Skin epidermis (tissue), 12 donors: ENCODE data around the gene HS6ST3.

ENCODE experiments used
- H3K27ac ChIP-seq, 21 experiments: fragments of 200-600 bp; sonication (generic) in 11 of 21; one replicate each; pipeline ENCODE4 v1.5.0; 2020; ENCODE audit warnings: mild to moderate bottlenecking in 3 of 21, inconsistent platforms in 2 of 21, moderate library complexity in 2 of 21
- H3K4me3 ChIP-seq, 7 experiments: fragments of 200-600 bp; sonication (generic) in 2 of 7; one replicate each; pipeline ENCODE4 v1.5.0; 2020; ENCODE audit warnings: inconsistent platforms in 2 of 7, mild to moderate bottlenecking in 2 of 7, moderate library complexity in 1 of 7

The HS6ST3 gene

GRCh38 chr13:96279904-96280303 lies 190.0 kb downstream of the HS6ST3 start:
- no peak overlapping the region for H3K27ac ChIP-seq
- no peak overlapping the region for H3K4me3 ChIP-seq

GRCh38 chr13:96284971-96285370 lies 195.1 kb downstream of the HS6ST3 start:
- no peak overlapping the region for H3K27ac ChIP-seq
- no peak overlapping the region for H3K4me3 ChIP-seq

- H3K27ac ChIP-seq, result no peak overlapping the region
Measured at GRCh38 chr13:96285729-96286128, 195.8 kb downstream of the HS6ST3 start.

GRCh38 chr13:96294930-96295881 lies 205.3 kb downstream of the HS6ST3 start:
- no peak overlapping the region for H3K27ac ChIP-seq
- H3K4me3 ChIP-seq, result no peak overlapping the region

More at GRCh38 chr13:96285729-96286128, 195.8 kb downstream of the HS6ST3 start:
- no peak overlapping the region for H3K4me3 ChIP-seq

GRCh38 chr13:96297360-96297759 lies 207.5 kb downstream of the HS6ST3 start:
- Histone ChIP-seq H3K27ac (no peak overlapping the region), H3K4me3 (no peak overlapping the region)

- no peak overlapping the region for H3K27ac ChIP-seq
- no peak overlapping the region for H3K4me3 ChIP-seq
Measured at GRCh38 chr13:96299235-96299634, 209.3 kb downstream of the HS6ST3 start.

- no peak overlapping the region for H3K4me3 ChIP-seq
- H3K27ac ChIP-seq, result no peak overlapping the region
Measured at GRCh38 chr13:96308568-96308967, 218.7 kb downstream of the HS6ST3 start.

GRCh38 chr13:96314974-96315373 lies 225.1 kb downstream of the HS6ST3 start:
- H3K4me3 ChIP-seq, result no peak overlapping the region
- H3K27ac ChIP-seq, result no peak overlapping the region

GRCh38 chr13:96338030-96338429 lies 248.1 kb downstream of the HS6ST3 start:
- H3K27ac ChIP-seq, result no peak overlapping the region
- H3K4me3 ChIP-seq, result no peak overlapping the region

GRCh38 chr13:96342286-96342685 lies 252.4 kb downstream of the HS6ST3 start:
- Histone ChIP-seq H3K4me3 (no peak overlapping the region), H3K27ac (no peak overlapping the region)

GRCh38 chr13:96342852-96343465 lies 253.1 kb downstream of the HS6ST3 start:
- H3K4me3 ChIP-seq, result no peak overlapping the region
- H3K27ac ChIP-seq, result no peak overlapping the region

GRCh38 chr13:96346921-96347320 lies 257.0 kb downstream of the HS6ST3 start:
- Histone ChIP-seq H3K4me3 (no peak overlapping the region), H3K27ac (no peak overlapping the region)

- H3K4me3 ChIP-seq, result no peak overlapping the region
- no peak overlapping the region for H3K27ac ChIP-seq
Measured at GRCh38 chr13:96373597-96373996, 283.7 kb downstream of the HS6ST3 start.

GRCh38 chr13:96377835-96378234 lies 287.9 kb downstream of the HS6ST3 start:
- no peak overlapping the region for H3K27ac ChIP-seq
- H3K4me3 ChIP-seq, result no peak overlapping the region

GRCh38 chr13:96379967-96380366 lies 290.1 kb downstream of the HS6ST3 start:
- Histone ChIP-seq H3K27ac (no peak overlapping the region), H3K4me3 (no peak overlapping the region)

GRCh38 chr13:96381681-96382080 lies 291.8 kb downstream of the HS6ST3 start:
- H3K4me3 ChIP-seq, result no peak overlapping the region
- H3K27ac ChIP-seq, result no peak overlapping the region

- Histone ChIP-seq H3K27ac (no peak overlapping the region), H3K4me3 (no peak overlapping the region)
Measured at GRCh38 chr13:96388598-96388997, 298.7 kb downstream of the HS6ST3 start.

GRCh38 chr13:96391606-96392005 lies 301.7 kb downstream of the HS6ST3 start:
- H3K27ac ChIP-seq, result no peak overlapping the region

GRCh38 chr13:96397807-96398206 lies 307.9 kb downstream of the HS6ST3 start:
- Histone ChIP-seq H3K4me3 (no peak overlapping the region), H3K27ac (no peak overlapping the region)

More at GRCh38 chr13:96391606-96392005, 301.7 kb downstream of the HS6ST3 start:
- no peak overlapping the region for H3K4me3 ChIP-seq

- H3K4me3 ChIP-seq, result no peak overlapping the region
- no peak overlapping the region for H3K27ac ChIP-seq
Measured at GRCh38 chr13:96398486-96398885, 308.6 kb downstream of the HS6ST3 start.

GRCh38 chr13:96403241-96403640 lies 313.3 kb downstream of the HS6ST3 start:
- Histone ChIP-seq H3K27ac (no peak overlapping the region), H3K4me3 (no peak overlapping the region)
